ENCODE results near the gene CCDC40.
"Not testable (repeated sequence)": the region's sequence is repeated elsewhere in the genome, so short reads cannot be mapped to it uniquely, and the experiment has no call there.

The CCDC40 gene

GRCh38 chr17:80082403-80083135 lies 46.1 kb downstream of the CCDC40 start:
- H3K27ac ChIP-seq: no peak overlapping the region
- peak overlapping the region; percentile 43 for H3K4me2 ChIP-seq
- no peaks in the 10 kb centered on the region for H4K20me1 ChIP-seq
- no peak for TF ChIP-seq Cebpa-rat (IDR thresholded peaks at IDR 0.05)
- H3K4me3 ChIP-seq: no peak overlapping the region
- H3K9ac ChIP-seq: no peak overlapping the region
- H3K4me1 ChIP-seq: peaks cover 34% of the 10 kb centered on the region
- no peaks in the 10 kb centered on the region for H3K9me3 ChIP-seq
- no peaks in the 10 kb centered on the region for H3K27me3 ChIP-seq
- no peaks in the 10 kb centered on the region for H3K36me3 ChIP-seq

DNA sequence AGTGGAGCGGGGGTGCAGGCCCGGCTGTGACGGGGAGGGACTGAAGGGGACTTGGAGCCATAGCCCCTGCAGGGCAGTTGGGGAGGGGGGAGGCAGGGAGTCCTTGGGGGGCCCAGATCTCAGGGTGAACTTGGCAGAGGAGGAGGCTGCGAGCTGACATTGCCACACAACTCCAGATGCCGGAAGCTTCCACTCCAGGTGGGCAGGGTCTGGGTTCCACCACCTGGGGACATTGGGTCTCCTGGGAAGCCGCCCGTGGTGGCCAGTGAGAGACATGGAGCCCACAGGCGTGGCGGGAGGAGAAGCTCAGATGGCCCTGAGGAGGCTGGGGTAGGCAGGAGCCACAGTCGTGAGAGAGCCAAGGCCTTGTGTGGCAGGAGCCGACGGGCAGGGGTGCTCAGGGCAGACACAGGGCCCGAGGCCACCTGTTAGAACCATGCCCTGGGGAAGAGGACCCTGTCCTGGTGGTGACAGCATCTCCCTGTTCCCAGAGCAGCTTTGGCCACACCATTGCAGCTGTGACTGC lies 46.8 kb downstream of the CCDC40 start:
- Histone ChIP-seq H3K4me3 (no peak overlapping the region), H3K27me3 (no peaks in the 10 kb centered on the region), H3K27ac (peak overlapping the region; percentile 41; the same call in 1 of the 2 replicates), H3K36me3 (no peaks in the 10 kb centered on the region), H3K9me3 (no peaks in the 10 kb centered on the region), H3K9ac (no peak overlapping the region), H3K4me1 (peaks cover 34% of the 10 kb centered on the region), H4K20me1 (no peaks in the 10 kb centered on the region), H3K4me2 (peak overlapping the region; percentile 24)
- no peak for TF ChIP-seq Cebpa-rat (IDR thresholded peaks at IDR 0.05)

DNA sequence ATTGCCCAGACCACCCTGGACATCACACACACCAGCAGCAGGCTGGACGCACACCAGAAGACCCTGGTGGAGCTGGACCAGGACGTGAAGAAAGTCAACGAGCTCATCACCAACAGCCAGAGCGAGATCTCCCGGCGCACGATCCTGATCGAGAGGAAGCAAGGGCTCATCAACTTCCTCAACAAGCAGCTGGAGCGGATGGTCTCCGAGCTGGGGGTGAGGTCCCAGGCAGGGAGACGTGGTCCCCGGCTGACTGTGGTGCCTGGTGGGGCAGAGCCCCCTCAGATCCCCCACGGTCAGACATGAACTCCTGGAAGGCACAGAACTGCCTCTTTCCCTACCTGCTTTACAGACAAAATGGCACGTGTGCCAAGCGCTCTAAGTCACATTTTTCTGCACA lies 48.3 kb downstream of the CCDC40 start:
- Histone ChIP-seq H4K20me1 (no peaks in the 10 kb centered on the region), H3K4me1 (peaks cover 34% of the 10 kb centered on the region), H3K9ac (no peak overlapping the region), H3K4me3 (no peak overlapping the region), H3K9me3 (no peaks in the 10 kb centered on the region), H3K27me3 (no peaks in the 10 kb centered on the region), H3K27ac (no peak overlapping the region), H3K4me2 (no peak overlapping the region), H3K36me3 (no peaks in the 10 kb centered on the region)
- no peak for TF ChIP-seq Cebpa-rat (IDR thresholded peaks at IDR 0.05)

- Histone ChIP-seq H3K36me3 (no peaks in the 10 kb centered on the region), H3K27ac (no peak overlapping the region), H3K9me3 (no peaks in the 10 kb centered on the region), H3K4me1 (peaks cover 34% of the 10 kb centered on the region), H4K20me1 (no peaks in the 10 kb centered on the region), H3K4me3 (no peak overlapping the region), H3K27me3 (no peaks in the 10 kb centered on the region), H3K9ac (no peak overlapping the region), H3K4me2 (peak overlapping the region; percentile 64)
- TF ChIP-seq Cebpa-rat (IDR thresholded peaks at IDR 0.05): no peak
Observed at GRCh38 chr17:80086081-80086480, 49.6 kb downstream of the CCDC40 start.

DNA sequence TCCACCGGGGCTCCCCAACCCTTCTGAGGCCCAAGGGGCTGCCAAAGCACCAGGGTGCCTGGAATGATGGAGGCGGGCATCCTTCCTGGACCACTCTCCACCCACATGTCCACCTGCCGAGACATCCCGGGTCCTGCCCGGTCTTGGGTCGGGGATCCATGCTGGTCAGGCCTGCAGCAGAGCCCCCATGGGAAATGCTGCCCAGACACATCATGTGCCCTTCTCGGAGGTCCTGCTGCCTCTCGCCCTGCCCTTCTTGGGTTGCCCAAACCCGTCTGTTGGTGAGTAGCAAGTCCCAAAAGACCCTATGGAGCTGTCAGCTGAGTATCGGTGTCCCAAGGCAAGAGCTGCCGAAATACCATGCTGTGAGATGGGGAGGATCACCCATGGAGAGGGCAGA lies 50.2 kb downstream of the CCDC40 start:
- H3K9me3 ChIP-seq: no peaks in the 10 kb centered on the region
- no peaks in the 10 kb centered on the region for H3K27me3 ChIP-seq
- H3K27ac ChIP-seq: no peak overlapping the region
- H4K20me1 ChIP-seq: no peaks in the 10 kb centered on the region
- peaks cover 34% of the 10 kb centered on the region for H3K4me1 ChIP-seq
- H3K36me3 ChIP-seq: no peaks in the 10 kb centered on the region
- TF ChIP-seq Cebpa-rat (IDR thresholded peaks at IDR 0.05): no peak
- H3K4me3 ChIP-seq: no peak overlapping the region
- H3K9ac ChIP-seq: no peak overlapping the region
- no peak overlapping the region for H3K4me2 ChIP-seq

- no peak overlapping the region for H3K4me3 ChIP-seq
- no peaks in the 10 kb centered on the region for H3K9me3 ChIP-seq
- H3K27ac ChIP-seq: no peak overlapping the region
- peaks cover 30% of the 10 kb centered on the region for H3K4me1 ChIP-seq
- H4K20me1 ChIP-seq: no peaks in the 10 kb centered on the region
- no peaks in the 10 kb centered on the region for H3K27me3 ChIP-seq
- no peaks in the 10 kb centered on the region for H3K36me3 ChIP-seq
- H3K4me2 ChIP-seq: no peak overlapping the region
- no peak overlapping the region for H3K9ac ChIP-seq
- no peak for TF ChIP-seq Cebpa-rat (IDR thresholded peaks at IDR 0.05)
Observed at GRCh38 chr17:80087346-80088265, 51.2 kb downstream of the CCDC40 start.

DNA sequence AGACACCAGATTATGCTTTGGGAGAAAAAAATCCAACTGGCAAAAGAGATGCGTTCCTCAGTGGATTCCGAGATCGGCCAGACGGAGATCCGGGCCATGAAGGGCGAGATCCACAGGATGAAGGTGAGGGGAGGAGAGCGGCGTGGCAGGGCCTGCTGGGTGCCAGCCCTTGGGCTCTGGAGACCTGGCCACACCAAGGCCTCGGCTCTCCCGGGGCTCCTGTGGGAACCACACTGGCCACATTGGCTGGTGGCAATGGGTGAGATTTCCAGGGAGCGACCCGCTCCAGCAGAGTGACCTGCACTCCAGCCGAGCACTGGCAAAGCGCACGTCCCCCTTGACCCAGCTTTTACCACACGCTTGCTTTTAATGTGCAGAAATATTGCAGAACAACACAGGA lies 53.3 kb downstream of the CCDC40 start:
- no peaks in the 10 kb centered on the region for H3K9me3 ChIP-seq
- H3K36me3 ChIP-seq: no peaks in the 10 kb centered on the region
- TF ChIP-seq Cebpa-rat (IDR thresholded peaks at IDR 0.05): no peak
- H3K27me3 ChIP-seq: no peaks in the 10 kb centered on the region
- H3K27ac ChIP-seq: no peak overlapping the region
- H3K4me3 ChIP-seq: no peak overlapping the region
- no peak overlapping the region for H3K4me2 ChIP-seq
- no peak overlapping the region for H3K9ac ChIP-seq
- H4K20me1 ChIP-seq: no peaks in the 10 kb centered on the region
- peaks cover 11% of the 10 kb centered on the region for H3K4me1 ChIP-seq

- H4K20me1 ChIP-seq, H3K27ac ChIP-seq, H3K4me3 ChIP-seq, H3K9ac ChIP-seq, H3K4me2 ChIP-seq, H3K9me3 ChIP-seq, H3K27me3 ChIP-seq, H3K36me3 ChIP-seq: not testable (repeated sequence)
- peaks cover 11% of the 10 kb centered on the region for H3K4me1 ChIP-seq
Observed at GRCh38 chr17:80090164-80090563, 53.7 kb downstream of the CCDC40 start.

DNA sequence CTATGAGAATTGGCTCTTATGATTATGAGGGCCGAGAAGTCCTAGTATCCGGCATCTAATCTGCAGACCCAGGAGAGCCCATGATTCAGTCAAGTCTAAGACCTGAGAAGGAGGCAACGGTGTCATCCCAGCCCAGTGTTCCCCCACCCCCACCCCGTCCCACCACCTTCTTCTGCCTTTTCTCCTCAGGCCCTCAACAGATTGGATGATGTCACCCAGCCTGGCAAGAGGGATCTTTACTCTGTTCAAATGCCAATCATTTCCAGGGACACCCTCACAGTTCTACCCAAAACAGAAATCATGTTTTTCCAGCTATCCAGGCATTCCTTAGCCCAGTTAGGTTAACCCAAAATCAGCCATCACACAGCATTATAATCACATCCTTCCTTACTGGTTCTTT lies 54.9 kb downstream of the CCDC40 start:
- Histone ChIP-seq H4K20me1 (no peaks in the 10 kb centered on the region), H3K27me3 (no peaks in the 10 kb centered on the region), H3K4me2 (no peak overlapping the region), H3K27ac (no peak overlapping the region), H3K4me3 (no peak overlapping the region), H3K9me3 (no peaks in the 10 kb centered on the region), H3K36me3 (no peaks in the 10 kb centered on the region), H3K4me1 (peaks cover under 1% of the 10 kb centered on the region; the same call in 1 of the 2 replicates), H3K9ac (no peak overlapping the region)
- TF ChIP-seq Cebpa-rat (IDR thresholded peaks at IDR 0.05): no peak

GRCh38 chr17:80092959-80093358 lies 56.5 kb downstream of the CCDC40 start:
- H3K4me1 ChIP-seq: no peaks in the 10 kb centered on the region
- no peak overlapping the region for H3K9ac ChIP-seq
- H4K20me1 ChIP-seq: no peaks in the 10 kb centered on the region
- no peaks in the 10 kb centered on the region for H3K36me3 ChIP-seq
- H3K27me3 ChIP-seq: no peaks in the 10 kb centered on the region
- H3K9me3 ChIP-seq: no peaks in the 10 kb centered on the region
- TF ChIP-seq Cebpa-rat (IDR thresholded peaks at IDR 0.05): no peak
- H3K4me3 ChIP-seq: no peak overlapping the region
- no peak overlapping the region for H3K4me2 ChIP-seq
- no peak overlapping the region for H3K27ac ChIP-seq

All from BLaER1 (cell line).